ENCODE results near the gene ADIPOR2. TPM values are rescaled to one million over a fixed set of nuclear protein-coding genes. Genes with fewer than 3 reads are reported as not detected.
A peak's percentile ranks its signal among the peaks of the same experiment; 100 is the strongest.

ADIPOR2 gene
- total RNA-seq, 1 donor from 2014 or later, result 32.5 TPM

- ATAC-seq, result no peak
- intact Hi-C loops (cut with micrococcal nuclease), result loop anchor here (5.0 kb wide), 1 partner anchor 141 kb away; no protein-coding TSS in a partner anchor
- DNase-seq, result no peak
Measured at GRCh38 chr12:1793426-1794210, 102.7 kb downstream of the ADIPOR2 start.

GRCh38 chr12:1794440-1795090 lies 103.7 kb downstream of the ADIPOR2 start:
- intact Hi-C loops (cut with micrococcal nuclease), result loop anchor here (5.0 kb wide), 1 partner anchor 142 kb away; no protein-coding TSS in a partner anchor
- ATAC-seq, result no peak
- no peak for DNase-seq

- peak; percentile 40 for DNase-seq
- no peak for ATAC-seq
- intact Hi-C loops (cut with micrococcal nuclease), result no loop called here
Measured at GRCh38 chr12:1795221-1795784, 104.4 kb downstream of the ADIPOR2 start.

GRCh38 chr12:1795785-1796514 lies 105.1 kb downstream of the ADIPOR2 start:
- intact Hi-C loops (cut with micrococcal nuclease), result no loop called here
- DNase-seq (peak; percentile 97), ATAC-seq (peak; percentile 94)

GRCh38 chr12:1796515-1797010 lies 105.7 kb downstream of the ADIPOR2 start:
- peak; percentile 60 for DNase-seq
- intact Hi-C loops (cut with micrococcal nuclease), result no loop called here
- peak; percentile 39 for ATAC-seq

DNA sequence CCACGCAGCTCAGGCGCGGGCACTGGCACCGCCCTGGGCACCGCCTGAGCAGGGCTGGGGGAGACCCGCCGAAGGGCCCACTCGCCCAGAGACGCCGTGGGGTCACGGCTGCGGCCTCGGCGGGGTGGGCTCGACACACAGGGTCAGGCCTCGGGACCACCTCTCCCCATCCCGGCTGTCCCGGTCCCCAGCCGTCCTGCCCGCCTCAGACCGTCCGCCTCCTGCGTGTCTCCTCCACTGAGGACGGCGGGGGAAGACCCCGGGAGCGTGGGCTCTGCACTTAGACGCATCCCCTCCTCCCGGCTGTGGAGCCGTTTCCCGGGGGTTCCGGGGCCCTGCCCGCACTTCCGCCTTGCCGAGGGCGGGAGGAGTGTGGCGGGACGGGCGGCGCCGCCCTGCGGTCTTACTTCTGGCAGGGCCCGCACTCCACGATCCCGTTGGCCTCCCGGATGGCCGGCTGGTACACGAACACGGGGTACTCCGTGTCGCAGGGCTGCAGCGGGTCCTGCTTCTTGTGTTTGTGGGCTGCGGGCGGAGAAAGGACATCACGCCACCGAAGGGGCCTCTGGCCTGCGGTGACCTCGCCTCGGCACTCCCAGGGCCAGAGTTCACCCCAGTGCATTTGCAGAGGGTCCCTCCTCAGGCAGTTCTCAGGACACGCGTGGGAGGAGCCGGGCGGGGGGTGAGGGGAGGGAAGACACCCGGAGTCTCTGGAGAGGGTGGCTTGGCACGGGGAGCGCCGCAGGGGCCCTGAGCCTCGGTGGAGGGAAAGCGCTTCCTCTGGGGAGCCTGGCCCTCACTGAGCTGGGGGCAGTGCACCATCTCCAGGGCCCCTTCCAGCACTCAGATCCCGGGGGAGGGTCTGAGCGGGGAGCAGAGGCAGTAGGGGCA lies 106.4 kb downstream of the ADIPOR2 start:
- ATAC-seq (peak; percentile 59), DNase-seq (peak; percentile 83)
- intact Hi-C loops (cut with micrococcal nuclease), result no loop called here

DNA sequence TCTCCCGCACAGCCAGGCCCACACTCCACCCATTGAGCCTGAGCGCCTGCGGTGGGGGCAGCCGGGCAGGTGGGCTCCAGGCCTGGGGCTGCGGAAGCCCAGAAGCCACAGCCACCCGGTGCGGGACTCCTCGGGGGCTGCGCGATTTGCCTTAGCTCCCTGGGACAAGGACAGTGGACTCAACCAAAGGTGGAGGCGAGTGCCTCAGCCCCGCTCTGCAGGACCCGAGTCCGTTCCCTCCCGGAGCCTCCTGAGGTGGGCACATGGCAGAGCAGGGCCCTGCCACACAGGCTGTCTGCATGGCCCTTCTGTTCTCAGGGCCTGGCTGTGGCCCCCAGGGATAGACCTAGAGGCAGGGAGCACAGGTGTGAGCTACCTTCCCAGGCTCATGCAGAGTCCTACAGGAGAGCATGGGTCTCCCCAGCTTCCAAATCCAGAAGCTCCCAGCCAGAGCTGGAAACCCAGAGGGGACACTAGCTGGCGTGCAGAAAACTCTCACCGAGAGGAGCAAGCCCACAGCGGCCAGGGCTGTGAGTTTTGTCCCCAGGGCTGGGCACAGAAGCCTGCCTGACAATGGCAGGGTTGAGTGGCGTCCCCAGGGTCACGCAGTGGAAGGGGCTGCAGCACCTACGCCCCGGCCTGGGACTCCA lies 107.2 kb downstream of the ADIPOR2 start:
- DNase-seq (peak; percentile 32), ATAC-seq (no peak)
- intact Hi-C loops (cut with micrococcal nuclease), result loop anchor here (2.0 kb wide), 1 partner anchor 139 kb away; no protein-coding TSS in a partner anchor

- DNase-seq (no peak), ATAC-seq (no peak)
- intact Hi-C loops (cut with micrococcal nuclease), result loop anchor here (2.0 kb wide), 1 partner anchor 138 kb away; no protein-coding TSS in a partner anchor
Measured at GRCh38 chr12:1798641-1799020, 107.8 kb downstream of the ADIPOR2 start.

DNA sequence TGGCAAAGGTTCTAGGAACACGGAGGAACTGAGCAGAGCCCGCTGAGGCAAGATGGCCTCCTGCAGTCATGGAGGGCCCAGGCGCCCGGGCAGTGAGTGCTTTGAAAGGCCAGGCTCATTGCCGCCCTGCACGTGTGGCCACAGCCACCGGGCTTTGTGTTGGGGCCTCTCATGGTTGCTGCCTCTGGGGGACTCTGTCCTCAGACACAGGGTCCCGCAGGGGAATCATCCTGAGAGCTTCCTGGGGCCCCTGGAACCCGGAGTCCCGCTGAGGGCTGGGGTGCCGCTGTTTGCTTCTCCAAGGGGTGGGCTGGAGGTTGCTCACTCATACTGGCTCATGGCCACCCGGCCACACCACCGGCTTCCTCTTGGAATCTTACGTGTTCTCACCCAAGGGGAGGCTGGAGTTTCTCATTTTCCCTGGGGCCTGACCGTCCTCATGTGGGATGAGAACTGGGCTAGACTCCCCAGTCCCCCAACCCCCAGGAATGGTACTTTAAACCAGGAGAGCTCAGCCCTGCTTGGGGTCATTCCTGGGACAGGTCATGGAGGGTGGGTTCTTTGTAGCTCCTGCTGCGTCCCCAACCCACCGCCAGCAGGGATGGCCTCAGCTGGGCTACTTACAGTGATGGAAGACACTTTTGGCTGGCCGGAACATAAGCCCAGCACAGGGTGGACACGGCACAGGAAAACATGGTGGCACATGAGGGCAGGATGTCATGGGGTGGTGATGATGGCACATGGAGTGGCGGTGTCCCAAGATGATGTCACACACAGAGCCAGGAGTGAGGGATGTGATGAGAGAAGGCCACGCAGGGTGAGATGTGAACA lies 108.4 kb downstream of the ADIPOR2 start:
- DNase-seq (no peak), ATAC-seq (no peak)
- intact Hi-C loops (cut with micrococcal nuclease), result loop anchor here (2.0 kb wide), 1 partner anchor 138 kb away; no protein-coding TSS in a partner anchor

- intact Hi-C loops (cut with micrococcal nuclease), result loop anchor here (2.0 to 10.0 kb wide), 2 partner anchors 137 to 235 kb away; no protein-coding TSS in a partner anchor
- no peak for DNase-seq
- ATAC-seq, result no peak
Measured at GRCh38 chr12:1799882-1800400, 109.1 kb downstream of the ADIPOR2 start.

- DNase-seq (peak; percentile 63), ATAC-seq (no peak)
- intact Hi-C loops (cut with micrococcal nuclease), result loop anchor here (10.0 kb wide), 1 partner anchor 234 kb away; no protein-coding TSS in a partner anchor
Measured at GRCh38 chr12:1800401-1801302, 109.8 kb downstream of the ADIPOR2 start.

- ATAC-seq (no peak), DNase-seq (no peak)
- intact Hi-C loops (cut with micrococcal nuclease), result loop anchor here (10.0 kb wide), 1 partner anchor 233 kb away; no protein-coding TSS in a partner anchor
Measured at GRCh38 chr12:1801303-1801975, 110.6 kb downstream of the ADIPOR2 start.

DNA sequence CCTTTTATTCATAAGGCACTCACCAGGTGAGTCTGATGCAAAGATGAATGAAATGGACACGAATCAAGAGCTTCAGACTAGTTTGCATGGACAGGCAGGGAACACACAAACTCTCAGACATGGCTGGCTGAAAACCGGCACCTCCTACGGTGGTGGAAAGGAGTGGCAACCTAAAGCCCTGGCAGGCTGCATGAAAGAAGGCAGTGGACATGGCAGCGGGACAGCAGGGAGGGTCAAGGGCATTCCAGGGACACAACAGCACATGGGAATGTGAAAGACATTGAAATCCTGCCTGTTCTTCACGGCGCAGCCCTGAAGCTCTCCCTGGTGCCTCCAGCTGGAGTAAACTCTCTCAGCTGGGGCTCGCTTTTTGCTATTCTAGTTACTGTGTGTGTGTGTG lies 112.9 kb downstream of the ADIPOR2 start:
- ATAC-seq, result peak; percentile 4
- intact Hi-C loops (cut with micrococcal nuclease), result loop anchor here (10.0 kb wide), 1 partner anchor 231 kb away; no protein-coding TSS in a partner anchor
- no peak for DNase-seq

GRCh38 chr12:1804545-1805332 lies 113.9 kb downstream of the ADIPOR2 start:
- ATAC-seq, result peak; percentile 78
- intact Hi-C loops (cut with micrococcal nuclease), result loop anchor here (10.0 kb wide), 1 partner anchor 230 kb away; no protein-coding TSS in a partner anchor

More at GRCh38 chr12:1804545-1805332, 113.9 kb downstream of the ADIPOR2 start:
- DNase-seq, result peak; percentile 91

All from left ventricle myocardium superior (tissue), 1 donor.